GM23338 (cell line): Measurements from ENCODE around the gene LPA. TPM values are rescaled to one million over a fixed set of nuclear protein-coding genes. Genes with fewer than 3 reads are reported as not detected.

Experiments used
- ATAC-seq: fragments of 200-7000 bp; cut with Tn5 transposase; 3 replicates; pipeline ENCODE4 v1.9.1; 2020
- DNase-seq: peaks from one replicate; pipeline ENCODE4 v3.0.0-alpha.2; 2015; ENCODE audit warnings: low spot score
- H2AFZ ChIP-seq: fragments of 200-600 bp; sonication (generic); 2 replicates; pipeline ENCODE4 v1.8.0; 2016; ENCODE audit warnings: antibody characterized with exemption, mild to moderate bottlenecking, moderate library complexity
- H3F3A ChIP-seq: fragments of 200-600 bp; sonication (generic); replicated peaks from 2 replicates; pipeline ENCODE4 v1.8.0; 2017; ENCODE audit warnings: antibody characterized with exemption, mixed run types, low read depth
- H3K27ac ChIP-seq: fragments of 200-600 bp; sonication (generic); 2 replicates; pipeline ENCODE4 v1.6.1; 2016; ENCODE audit warnings: low read depth
- H3K27me3 ChIP-seq: fragments of 200-600 bp; sonication (generic); 2 replicates; pipeline ENCODE4 v1.8.0; 2016; ENCODE audit warnings: mild to moderate bottlenecking, mixed run types, moderate library complexity; ENCODE audit not compliant: insufficient read depth
- H3K36me3 ChIP-seq: fragments of 200-600 bp; sonication (generic); 2 replicates; pipeline ENCODE4 v1.8.0; 2016; ENCODE audit warnings: mild to moderate bottlenecking; ENCODE audit not compliant: insufficient read depth
- H3K4me1 ChIP-seq: fragments of 200-600 bp; sonication (generic); 2 replicates; pipeline ENCODE4 v1.8.0; 2016; ENCODE audit warnings: mild to moderate bottlenecking, moderate library complexity; ENCODE audit not compliant: insufficient read depth
- H3K4me2 ChIP-seq: fragments of 200-600 bp; sonication (generic); 2 replicates; pipeline ENCODE4 v1.7.1; 2017; ENCODE audit warnings: mixed run types
- H3K4me3 ChIP-seq: fragments of 200-600 bp; sonication (generic); 2 replicates; pipeline ENCODE4 v1.6.1; 2016; ENCODE audit warnings: mixed run types
- H3K79me2 ChIP-seq: fragments of 200-600 bp; sonication (generic); replicated peaks from 2 replicates; pipeline ENCODE4 v1.8.0; 2017; ENCODE audit warnings: mild to moderate bottlenecking; ENCODE audit not compliant: insufficient read depth
- H3K9me2 ChIP-seq: fragments of 200-600 bp; sonication (generic); 2 replicates; pipeline ENCODE4 v1.8.0; 2017; ENCODE audit not compliant: insufficient read depth
- H4K20me1 ChIP-seq: fragments of 200-600 bp; sonication (generic); replicated peaks from 2 replicates; pipeline ENCODE4 v1.8.0; 2017; ENCODE audit warnings: mild to moderate bottlenecking; ENCODE audit not compliant: insufficient read depth
- H3K27ac Mint-ChIP-seq: 2 replicates; pipeline ENCODE4 v1.8.0; 2020; ENCODE audit warnings: inconsistent platforms, mild to moderate bottlenecking, moderate library complexity, mixed read lengths
- H3K27me3 Mint-ChIP-seq: 3 replicates; pipeline ENCODE4 v1.8.0; 2022; ENCODE audit warnings: low read depth, mild to moderate bottlenecking, moderate library complexity, mixed read lengths, inconsistent platforms; ENCODE audit not compliant: insufficient read depth, poor library complexity
- H3K36me3 Mint-ChIP-seq: 3 replicates; pipeline ENCODE4 v1.8.0; 2021; ENCODE audit warnings: low read depth, mild to moderate bottlenecking, inconsistent platforms, moderate library complexity, mixed read lengths
- H3K4me1 Mint-ChIP-seq: 3 replicates; pipeline ENCODE4 v1.8.0; 2020; ENCODE audit warnings: mild to moderate bottlenecking, inconsistent platforms, mixed read lengths
- H3K4me3 Mint-ChIP-seq: 3 replicates; pipeline ENCODE4 v1.8.0; 2021; ENCODE audit warnings: moderate library complexity, mild to moderate bottlenecking, inconsistent platforms, mixed read lengths
- H3K9me3 Mint-ChIP-seq: 3 replicates; pipeline ENCODE4 v1.8.0; 2020; ENCODE audit warnings: moderate library complexity, mild to moderate bottlenecking, inconsistent platforms, mixed read lengths
- CREB1 ChIP-seq: fragments of 250-450 bp; sonication (Bioruptor Pico); IDR thresholded peaks from 2 replicates; pipeline ENCODE4 v1.5.0; 2020; ENCODE audit warnings: low read depth, mild to moderate bottlenecking, moderate library complexity
- EZH2 ChIP-seq: fragments of 200-600 bp; sonication (generic); IDR thresholded peaks from one replicate; pipeline ENCODE4 v1.8.0; 2017; ENCODE audit warnings: antibody characterized with exemption, mild to moderate bottlenecking, low read depth; ENCODE audit not compliant: unreplicated experiment
- EZH2phosphoT487 ChIP-seq: fragments of 200-600 bp; sonication (generic); IDR thresholded peaks from one replicate; pipeline ENCODE4 v1.8.1; 2018; ENCODE audit warnings: antibody characterized with exemption; ENCODE audit not compliant: unreplicated experiment
- JUNB ChIP-seq: IDR thresholded peaks from one replicate; pipeline ENCODE4 v1.6.1; 2016; ENCODE audit warnings: antibody characterized with exemption; ENCODE audit not compliant: unreplicated experiment
- POLR2AphosphoS5 ChIP-seq: IDR thresholded peaks from 2 replicates; pipeline ENCODE4 v1.6.1; 2016; ENCODE audit warnings: antibody characterized with exemption, low read depth
- STAT1 ChIP-seq: IDR thresholded peaks from one replicate; pipeline ENCODE4 v1.6.1; 2016; ENCODE audit warnings: antibody characterized with exemption; ENCODE audit not compliant: unreplicated experiment
- ZNF331 ChIP-seq: fragments of 250-450 bp; sonication (Bioruptor Pico); IDR thresholded peaks from 2 replicates; pipeline ENCODE4 v1.5.0; 2020; ENCODE audit warnings: low read depth, mild to moderate bottlenecking, moderate library complexity
- polyA plus RNA-seq: library from polyadenylated mRNA; unstranded; fragments of >200 nt; fragmentation: Nextera tagmentation; extraction: Ambion mirVana; gene quantifications from 2 replicates; pipeline ENCODE4 v1.2.1, GENCODE V29; 2016
- total RNA-seq: library from RNA; depleted of rRNA; stranded (reverse); fragments of >200 nt; shearing (Covaris generic); gene quantifications from 2 replicates; pipeline ENCODE4 v1.2.3, GENCODE V29; 2014
- TF ChIP-seq, protein P1 (sequence below): fragments of 250-450 bp; sonication (Bioruptor Pico); IDR thresholded peaks from 2 replicates; pipeline ENCODE4 v1.5.0; 2020; ENCODE audit warnings: mild to moderate bottlenecking, moderate library complexity
- TF ChIP-seq, protein P2 (sequence below): IDR thresholded peaks from 2 replicates; pipeline ENCODE4 v1.6.1; 2016; ENCODE audit warnings: antibody characterized with exemption
- TF ChIP-seq, protein P3 (sequence below): IDR thresholded peaks from one replicate; pipeline ENCODE4 v1.6.1; 2018; ENCODE audit warnings: antibody characterized with exemption; ENCODE audit not compliant: unreplicated experiment
- TF ChIP-seq, protein P4 (sequence below), 2 experiments: fragments of 200-600 bp in 1 of 2; sonication (generic) in 1 of 2; conservative IDR thresholded peaks; 2 replicates each; pipeline versions ENCODE4 v1.5.1 to v1.6.1; 2016 to 2017; ENCODE audit warnings: antibody characterized with exemption in 2 of 2, low read depth in 2 of 2, mild to moderate bottlenecking in 2 of 2, moderate library complexity in 1 of 2

LPA gene
- total and polyA plus RNA-seq, 2 experiments from 2014 or later: 0.17 TPM; not detected in 1

DNA sequence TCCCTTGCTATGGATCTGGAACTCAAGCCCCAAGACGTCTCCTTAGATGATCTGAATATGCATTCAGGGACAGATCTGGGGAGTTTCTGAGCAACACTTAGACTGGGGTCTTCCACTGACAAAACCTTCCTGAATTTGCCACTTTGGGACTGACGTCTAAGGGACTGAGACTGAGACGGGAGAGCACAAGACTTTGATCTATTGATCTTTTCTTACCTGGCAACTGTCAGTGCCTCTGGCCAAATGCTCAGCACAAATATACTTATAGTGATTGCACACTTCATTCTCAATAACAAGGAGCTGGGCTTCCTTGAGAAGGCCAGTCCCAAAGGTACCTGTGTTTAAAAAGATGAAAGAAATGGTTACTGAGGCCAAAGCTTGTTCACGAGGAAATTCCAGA, 131.8 kb downstream of the LPA start:
- no peaks in the 10 kb centered on the region; the same call in 1 of the 2 replicates for H3K9me2 ChIP-seq
- Mint-ChIP-seq H3K9me3 (0 out of 3 replicates have a peak, but pooled peaks cover 5% of the 10 kb centered on the region), H3K27me3 (no peaks in the 10 kb centered on the region), H3K4me1 (no peaks in the 10 kb centered on the region), H3K4me3 (no peak overlapping the region), H3K27ac (no peak overlapping the region), H3K36me3 (peaks cover 4% of the 10 kb centered on the region; the same call in 1 of the 3 replicates)
- H3K79me2 ChIP-seq: no peaks in the 10 kb centered on the region
- no peak overlapping the region for H3K4me3 ChIP-seq
- H4K20me1 ChIP-seq: no peaks in the 10 kb centered on the region
- H3K27me3 ChIP-seq: no peaks in the 10 kb centered on the region
- H3K4me1 ChIP-seq: no peaks in the 10 kb centered on the region
- ATAC-seq (no peak), DNase-seq (no peak)
- no peak overlapping the region for H2AFZ ChIP-seq
- no peaks in the 10 kb centered on the region for H3K36me3 ChIP-seq
- TF ChIP-seq ZNF331 (CRISPR knock-in tag) (no peak), JUNB (no peak), EZH2 (no peak), STAT1 (no peak), EZH2phosphoT487 (no peak), CREB1 (CRISPR knock-in tag) (no peak), POLR2AphosphoS5 (no peak)
- TF ChIP-seq, protein P1, sequence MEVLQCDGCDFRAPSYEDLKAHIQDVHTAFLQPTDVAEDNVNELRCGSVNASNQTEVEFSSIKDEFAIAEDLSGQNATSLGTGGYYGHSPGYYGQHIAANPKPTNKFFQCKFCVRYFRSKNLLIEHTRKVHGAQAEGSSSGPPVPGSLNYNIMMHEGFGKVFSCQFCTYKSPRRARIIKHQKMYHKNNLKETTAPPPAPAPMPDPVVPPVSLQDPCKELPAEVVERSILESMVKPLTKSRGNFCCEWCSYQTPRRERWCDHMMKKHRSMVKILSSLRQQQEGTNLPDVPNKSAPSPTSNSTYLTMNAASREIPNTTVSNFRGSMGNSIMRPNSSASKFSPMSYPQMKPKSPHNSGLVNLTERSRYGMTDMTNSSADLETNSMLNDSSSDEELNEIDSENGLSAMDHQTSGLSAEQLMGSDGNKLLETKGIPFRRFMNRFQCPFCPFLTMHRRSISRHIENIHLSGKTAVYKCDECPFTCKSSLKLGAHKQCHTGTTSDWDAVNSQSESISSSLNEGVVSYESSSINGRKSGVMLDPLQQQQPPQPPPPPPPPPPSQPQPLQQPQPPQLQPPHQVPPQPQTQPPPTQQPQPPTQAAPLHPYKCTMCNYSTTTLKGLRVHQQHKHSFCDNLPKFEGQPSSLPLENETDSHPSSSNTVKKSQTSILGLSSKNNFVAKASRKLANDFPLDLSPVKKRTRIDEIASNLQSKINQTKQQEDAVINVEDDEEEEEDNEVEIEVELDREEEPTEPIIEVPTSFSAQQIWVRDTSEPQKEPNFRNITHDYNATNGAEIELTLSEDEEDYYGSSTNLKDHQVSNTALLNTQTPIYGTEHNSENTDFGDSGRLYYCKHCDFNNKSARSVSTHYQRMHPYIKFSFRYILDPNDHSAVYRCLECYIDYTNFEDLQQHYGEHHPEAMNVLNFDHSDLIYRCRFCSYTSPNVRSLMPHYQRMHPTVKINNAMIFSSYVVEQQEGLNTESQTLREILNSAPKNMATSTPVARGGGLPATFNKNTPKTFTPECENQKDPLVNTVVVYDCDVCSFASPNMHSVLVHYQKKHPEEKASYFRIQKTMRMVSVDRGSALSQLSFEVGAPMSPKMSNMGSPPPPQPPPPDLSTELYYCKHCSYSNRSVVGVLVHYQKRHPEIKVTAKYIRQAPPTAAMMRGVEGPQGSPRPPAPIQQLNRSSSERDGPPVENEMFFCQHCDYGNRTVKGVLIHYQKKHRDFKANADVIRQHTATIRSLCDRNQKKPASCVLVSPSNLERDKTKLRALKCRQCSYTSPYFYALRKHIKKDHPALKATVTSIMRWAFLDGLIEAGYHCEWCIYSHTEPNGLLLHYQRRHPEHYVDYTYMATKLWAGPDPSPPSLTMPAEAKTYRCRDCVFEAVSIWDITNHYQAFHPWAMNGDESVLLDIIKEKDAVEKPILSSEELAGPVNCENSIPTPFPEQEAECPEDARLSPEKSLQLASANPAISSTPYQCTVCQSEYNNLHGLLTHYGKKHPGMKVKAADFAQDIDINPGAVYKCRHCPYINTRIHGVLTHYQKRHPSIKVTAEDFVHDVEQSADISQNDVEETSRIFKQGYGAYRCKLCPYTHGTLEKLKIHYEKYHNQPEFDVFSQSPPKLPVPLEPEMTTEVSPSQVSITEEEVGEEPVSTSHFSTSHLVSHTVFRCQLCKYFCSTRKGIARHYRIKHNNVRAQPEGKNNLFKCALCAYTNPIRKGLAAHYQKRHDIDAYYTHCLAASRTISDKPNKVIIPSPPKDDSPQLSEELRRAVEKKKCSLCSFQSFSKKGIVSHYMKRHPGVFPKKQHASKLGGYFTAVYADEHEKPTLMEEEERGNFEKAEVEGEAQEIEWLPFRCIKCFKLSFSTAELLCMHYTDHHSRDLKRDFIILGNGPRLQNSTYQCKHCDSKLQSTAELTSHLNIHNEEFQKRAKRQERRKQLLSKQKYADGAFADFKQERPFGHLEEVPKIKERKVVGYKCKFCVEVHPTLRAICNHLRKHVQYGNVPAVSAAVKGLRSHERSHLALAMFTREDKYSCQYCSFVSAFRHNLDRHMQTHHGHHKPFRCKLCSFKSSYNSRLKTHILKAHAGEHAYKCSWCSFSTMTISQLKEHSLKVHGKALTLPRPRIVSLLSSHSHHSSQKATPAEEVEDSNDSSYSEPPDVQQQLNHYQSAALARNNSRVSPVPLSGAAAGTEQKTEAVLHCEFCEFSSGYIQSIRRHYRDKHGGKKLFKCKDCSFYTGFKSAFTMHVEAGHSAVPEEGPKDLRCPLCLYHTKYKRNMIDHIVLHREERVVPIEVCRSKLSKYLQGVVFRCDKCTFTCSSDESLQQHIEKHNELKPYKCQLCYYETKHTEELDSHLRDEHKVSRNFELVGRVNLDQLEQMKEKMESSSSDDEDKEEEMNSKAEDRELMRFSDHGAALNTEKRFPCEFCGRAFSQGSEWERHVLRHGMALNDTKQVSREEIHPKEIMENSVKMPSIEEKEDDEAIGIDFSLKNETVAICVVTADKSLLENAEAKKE (CRISPR knock-in tag): no peak
- TF ChIP-seq, protein P2, sequence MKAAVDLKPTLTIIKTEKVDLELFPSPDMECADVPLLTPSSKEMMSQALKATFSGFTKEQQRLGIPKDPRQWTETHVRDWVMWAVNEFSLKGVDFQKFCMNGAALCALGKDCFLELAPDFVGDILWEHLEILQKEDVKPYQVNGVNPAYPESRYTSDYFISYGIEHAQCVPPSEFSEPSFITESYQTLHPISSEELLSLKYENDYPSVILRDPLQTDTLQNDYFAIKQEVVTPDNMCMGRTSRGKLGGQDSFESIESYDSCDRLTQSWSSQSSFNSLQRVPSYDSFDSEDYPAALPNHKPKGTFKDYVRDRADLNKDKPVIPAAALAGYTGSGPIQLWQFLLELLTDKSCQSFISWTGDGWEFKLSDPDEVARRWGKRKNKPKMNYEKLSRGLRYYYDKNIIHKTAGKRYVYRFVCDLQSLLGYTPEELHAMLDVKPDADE: no peak
- TF ChIP-seq, protein P3, sequence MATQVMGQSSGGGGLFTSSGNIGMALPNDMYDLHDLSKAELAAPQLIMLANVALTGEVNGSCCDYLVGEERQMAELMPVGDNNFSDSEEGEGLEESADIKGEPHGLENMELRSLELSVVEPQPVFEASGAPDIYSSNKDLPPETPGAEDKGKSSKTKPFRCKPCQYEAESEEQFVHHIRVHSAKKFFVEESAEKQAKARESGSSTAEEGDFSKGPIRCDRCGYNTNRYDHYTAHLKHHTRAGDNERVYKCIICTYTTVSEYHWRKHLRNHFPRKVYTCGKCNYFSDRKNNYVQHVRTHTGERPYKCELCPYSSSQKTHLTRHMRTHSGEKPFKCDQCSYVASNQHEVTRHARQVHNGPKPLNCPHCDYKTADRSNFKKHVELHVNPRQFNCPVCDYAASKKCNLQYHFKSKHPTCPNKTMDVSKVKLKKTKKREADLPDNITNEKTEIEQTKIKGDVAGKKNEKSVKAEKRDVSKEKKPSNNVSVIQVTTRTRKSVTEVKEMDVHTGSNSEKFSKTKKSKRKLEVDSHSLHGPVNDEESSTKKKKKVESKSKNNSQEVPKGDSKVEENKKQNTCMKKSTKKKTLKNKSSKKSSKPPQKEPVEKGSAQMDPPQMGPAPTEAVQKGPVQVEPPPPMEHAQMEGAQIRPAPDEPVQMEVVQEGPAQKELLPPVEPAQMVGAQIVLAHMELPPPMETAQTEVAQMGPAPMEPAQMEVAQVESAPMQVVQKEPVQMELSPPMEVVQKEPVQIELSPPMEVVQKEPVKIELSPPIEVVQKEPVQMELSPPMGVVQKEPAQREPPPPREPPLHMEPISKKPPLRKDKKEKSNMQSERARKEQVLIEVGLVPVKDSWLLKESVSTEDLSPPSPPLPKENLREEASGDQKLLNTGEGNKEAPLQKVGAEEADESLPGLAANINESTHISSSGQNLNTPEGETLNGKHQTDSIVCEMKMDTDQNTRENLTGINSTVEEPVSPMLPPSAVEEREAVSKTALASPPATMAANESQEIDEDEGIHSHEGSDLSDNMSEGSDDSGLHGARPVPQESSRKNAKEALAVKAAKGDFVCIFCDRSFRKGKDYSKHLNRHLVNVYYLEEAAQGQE: no peak
- TF ChIP-seq, protein P4, sequence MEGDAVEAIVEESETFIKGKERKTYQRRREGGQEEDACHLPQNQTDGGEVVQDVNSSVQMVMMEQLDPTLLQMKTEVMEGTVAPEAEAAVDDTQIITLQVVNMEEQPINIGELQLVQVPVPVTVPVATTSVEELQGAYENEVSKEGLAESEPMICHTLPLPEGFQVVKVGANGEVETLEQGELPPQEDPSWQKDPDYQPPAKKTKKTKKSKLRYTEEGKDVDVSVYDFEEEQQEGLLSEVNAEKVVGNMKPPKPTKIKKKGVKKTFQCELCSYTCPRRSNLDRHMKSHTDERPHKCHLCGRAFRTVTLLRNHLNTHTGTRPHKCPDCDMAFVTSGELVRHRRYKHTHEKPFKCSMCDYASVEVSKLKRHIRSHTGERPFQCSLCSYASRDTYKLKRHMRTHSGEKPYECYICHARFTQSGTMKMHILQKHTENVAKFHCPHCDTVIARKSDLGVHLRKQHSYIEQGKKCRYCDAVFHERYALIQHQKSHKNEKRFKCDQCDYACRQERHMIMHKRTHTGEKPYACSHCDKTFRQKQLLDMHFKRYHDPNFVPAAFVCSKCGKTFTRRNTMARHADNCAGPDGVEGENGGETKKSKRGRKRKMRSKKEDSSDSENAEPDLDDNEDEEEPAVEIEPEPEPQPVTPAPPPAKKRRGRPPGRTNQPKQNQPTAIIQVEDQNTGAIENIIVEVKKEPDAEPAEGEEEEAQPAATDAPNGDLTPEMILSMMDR (conservative IDR thresholded peaks at IDR 0.05; ENCODE audit: low read depth in 2 of 2): no peak
- H3K27ac ChIP-seq: no peak overlapping the region
- no peaks in the 10 kb centered on the region for H3F3A ChIP-seq
- H3K4me2 ChIP-seq: no peak overlapping the region
